ENCODE data around the gene ZNF513.

GRCh38 chr2:27362678-27363420 is 17.7 kb downstream of the ZNF513 start:
- TF ChIP-seq FOS (IDR thresholded peaks at IDR 0.05; ENCODE audit: borderline replicate concordance, insufficient read depth, low read length) (no peak), CTCF (IDR thresholded peaks at IDR 0.05; ENCODE audit: extremely low read depth in 1 of 2, insufficient read depth in 1 of 2, low read depth in 1 of 2, low read length in 2 of 2) (no peak), EZH2 (IDR thresholded peaks at IDR 0.05; ENCODE audit: borderline replicate concordance, low read depth, low read length, severe bottlenecking) (no peak), POLR2A (IDR thresholded peaks at IDR 0.05; ENCODE audit: low read depth, low read length) (peak; percentile 45)

Measured in endothelial cell of umbilical vein (primary cell).